Endothelial cell of umbilical vein (primary cell): Measurements from ENCODE around the gene FAM221B. TPM values are rescaled to one million over a fixed set of nuclear protein-coding genes. Genes with fewer than 3 reads are reported as not detected.

ENCODE experiments used
- BruUV-seq: library from RNA; stranded (reverse); fragments of 400-500 nt; replicated peaks from 2 replicates; lab custom pipeline; 2021; lab: Mats Ljungman, UMichigan
- CTCF ChIA-PET: fragments of 300-600, 350-600 bp; sonication (Branson Sonifier 250); formaldehyde crosslinking; loops from one replicate; lab custom pipeline; 2021; ENCODE audit warnings: antibody characterized with exemption, inconsistent platforms; lab: Charles Lee
- POLR2A ChIA-PET: fragments of 300-600, 350-600 bp; sonication (Branson Sonifier 250); formaldehyde crosslinking; loops from one replicate; lab custom pipeline; 2021; ENCODE audit warnings: antibody characterized with exemption, inconsistent platforms; lab: Charles Lee
- DNase-seq: peaks from one replicate; pipeline ENCODE4 v3.0.0-alpha.2; 2011; ENCODE audit warnings: low read depth, low spot score
- FAIRE-seq: peaks from 2 replicates; lab custom pipeline; 2011; peaks lifted over from hg19 to GRCh38; lab: Jason Lieb, UNC
- H2AFZ ChIP-seq: 2 replicates; pipeline ENCODE4 v1.6.0; 2012; ENCODE audit warnings: low read depth, low read length, control low read depth, inconsistent platforms
- H3K27ac ChIP-seq: 2 replicates; pipeline ENCODE4 v1.5.1; 2011; ENCODE audit warnings: low read depth, mild to moderate bottlenecking, control low read depth, low read length, moderate library complexity; ENCODE audit not compliant: insufficient read depth
- H3K27me3 ChIP-seq, 2 experiments: 2 replicates each; pipeline versions ENCODE4 v1.6.0 to v1.6.1; 2011; ENCODE audit warnings: low read length in 2 of 2, mixed read lengths in 1 of 2; ENCODE audit not compliant: control insufficient read depth in 2 of 2, insufficient read depth in 2 of 2
- H3K36me3 ChIP-seq, 2 experiments: 2 replicates in 1 of 2; 3 replicates in 1 of 2; pipeline ENCODE4 v1.5.1; 2011; ENCODE audit warnings: low read length in 2 of 2, mild to moderate bottlenecking in 1 of 2, moderate library complexity in 1 of 2; ENCODE audit not compliant: control insufficient read depth in 2 of 2, insufficient read depth in 2 of 2; ENCODE audit errors: extremely low read depth in 1 of 2
- H3K4me1 ChIP-seq: 3 replicates; pipeline ENCODE4 v1.5.1; 2011; ENCODE audit warnings: mild to moderate bottlenecking, low read length; ENCODE audit not compliant: control insufficient read depth, insufficient read depth; ENCODE audit errors: extremely low read depth
- H3K4me2 ChIP-seq: 2 replicates; pipeline ENCODE4 v1.6.1; 2011; ENCODE audit warnings: low read length, control low read depth, mixed read lengths; ENCODE audit not compliant: insufficient read depth
- H3K4me3 ChIP-seq, 3 experiments: fragments of 200-600 bp in 1 of 3; sonication (generic), shearing (Covaris generic) in 1 of 3; replicated peaks in 1 of 3; 2 replicates each; pipeline ENCODE4 v1.5.1; 2011 to 2016; ENCODE audit warnings: control low read depth in 3 of 3, low read length in 3 of 3, mild to moderate bottlenecking in 2 of 3, inconsistent platforms in 1 of 3, low read depth in 1 of 3, moderate library complexity in 1 of 3; ENCODE audit not compliant: insufficient read depth in 1 of 3
- H3K79me2 ChIP-seq: 2 replicates; pipeline ENCODE4 v1.6.0; 2012; ENCODE audit warnings: low read length, inconsistent platforms; ENCODE audit not compliant: control insufficient read depth, insufficient read depth
- H3K9ac ChIP-seq: replicated peaks from 2 replicates; pipeline ENCODE3; 2011; ENCODE audit warnings: low read length, control low read depth; ENCODE audit not compliant: insufficient read depth; ENCODE audit errors: extremely low read depth
- H3K9me1 ChIP-seq: replicated peaks from 3 replicates; pipeline ENCODE4 v1.6.0; 2011; ENCODE audit warnings: mild to moderate bottlenecking, low read length; ENCODE audit not compliant: control insufficient read depth, insufficient read depth; ENCODE audit errors: extremely low read depth
- H3K9me3 ChIP-seq: replicated peaks from 2 replicates; pipeline ENCODE4 v1.5.1; 2012; ENCODE audit warnings: low read length, inconsistent platforms; ENCODE audit not compliant: control insufficient read depth, insufficient read depth
- H4K20me1 ChIP-seq: replicated peaks from 2 replicates; pipeline ENCODE3; 2011; ENCODE audit warnings: mild to moderate bottlenecking, low read length; ENCODE audit not compliant: control insufficient read depth, insufficient read depth; ENCODE audit errors: extremely low read depth
- EZH2 ChIP-seq: IDR thresholded peaks from 2 replicates; pipeline ENCODE4 v1.6.1; 2012; ENCODE audit warnings: borderline replicate concordance, low read depth, mild to moderate bottlenecking, moderate library complexity, low read length, inconsistent platforms; ENCODE audit not compliant: severe bottlenecking
- FOS ChIP-seq: IDR thresholded peaks from 2 replicates; pipeline ENCODE4 v1.6.1; 2011; ENCODE audit warnings: mild to moderate bottlenecking, low read length, moderate library complexity, borderline replicate concordance; ENCODE audit not compliant: insufficient read depth
- GATA2 ChIP-seq: IDR thresholded peaks from 2 replicates; pipeline ENCODE4 v1.7.0; 2011; ENCODE audit warnings: low read depth, mild to moderate bottlenecking, moderate library complexity, mixed read lengths, low read length; ENCODE audit not compliant: insufficient read length, insufficient read depth
- JUN ChIP-seq: IDR thresholded peaks from 2 replicates; pipeline ENCODE4 v1.6.1; 2011; ENCODE audit warnings: borderline replicate concordance, low read depth; ENCODE audit not compliant: insufficient read length, insufficient read depth
- POLR2AphosphoS5 ChIP-seq: IDR thresholded peaks from 2 replicates; pipeline ENCODE4 v1.6.1; 2012; ENCODE audit warnings: low read depth, mild to moderate bottlenecking, control low read depth, low read length, moderate library complexity; ENCODE audit not compliant: insufficient read depth
- dilution Hi-C: fragments of 300-500 bp; cut with MboI; formaldehyde crosslinking; loops from one replicate; pipeline ENCODE4 v1.15.0; 2019; ENCODE audit warnings: low sequenced_read_pairs; ENCODE audit not compliant: extremely low pct_ligation_motif_present
- intact Hi-C: fragments of 100-400 bp; cut with micrococcal nuclease; formaldehyde crosslinking; loops from one replicate; pipeline ENCODE4 v1.10.0; 2022
- polyA plus RNA-seq, 4 experiments: library from polyadenylated mRNA; depleted of rRNA in 3 of 4; stranded (reverse) in 3 of 4; unstranded in 1 of 4; fragments of >200 nt; gene quantifications; 2 replicates each; pipeline versions ENCODE4 v1.2.1 to v1.2.3, GENCODE V29; 2011 to 2012; ENCODE audit warnings: missing spikeins in 1 of 4
- total RNA-seq: library from RNA; stranded (reverse); gene quantifications from 2 replicates; pipeline ENCODE4 v1.2.3, GENCODE V29; 2021
- TF ChIP-seq, protein P1 (sequence below): IDR thresholded peaks from 2 replicates; pipeline ENCODE4 v1.6.1; 2011; ENCODE audit not compliant: insufficient read depth, insufficient read length
- TF ChIP-seq, protein P2 (sequence below), 2 donors: IDR thresholded peaks; 1 replicate in 1 of 2; 2 replicates in 1 of 2; pipeline ENCODE4 v1.5.1; 2011; ENCODE audit warnings: low read length in 2 of 2, mild to moderate bottlenecking in 2 of 2, moderate library complexity in 2 of 2, control low read depth in 1 of 2, inconsistent platforms in 1 of 2, low read depth in 1 of 2; ENCODE audit not compliant: insufficient read depth in 1 of 2; ENCODE audit errors: extremely low read depth in 1 of 2

FAM221B gene
- total and polyA plus RNA-seq, 2 donors (not counting 3 experiments of a cell fraction or from before 2014, with no cell fraction given), result not detected

- H3K9ac ChIP-seq, result peak overlapping the region; percentile 66
- H3K36me3 ChIP-seq, result no peaks in the 10 kb centered on the region
- peak overlapping the region; percentile 6 to 89 (median 85) for H3K4me3 ChIP-seq
- peak; percentile 82 for FAIRE-seq
- H3K27me3 ChIP-seq, result no peaks in the 10 kb centered on the region
- H2AFZ ChIP-seq, result peak overlapping the region; percentile 40
- POLR2A ChIA-PET, result interaction anchor here (1.0 kb wide), 1 partner anchor 82 kb away, joined by 7 read pairs; the partner anchor contains the start of genes CREB3 and TLN1
- H3K79me2 ChIP-seq, result no peaks in the 10 kb centered on the region
- no peaks in the 10 kb centered on the region for H4K20me1 ChIP-seq
- peak; percentile 46 for DNase-seq
- intact Hi-C loops, result no loop called here
- peak overlapping the region; percentile 44 for H3K27ac ChIP-seq
- H3K9me1 ChIP-seq, result no peaks in the 10 kb centered on the region
- CTCF ChIA-PET, result interaction anchor here (0.5 to 5.8 kb wide), 23 partner anchors 8 to 97 kb away, joined by 3 to 130 read pairs (median 4); partner anchors contain the start of genes CREB3, GBA2, NPR2 and RGP1
- H3K9me3 ChIP-seq, result no peaks in the 10 kb centered on the region
- peak overlapping the region; percentile 55 for H3K4me2 ChIP-seq
- TSS peak; percentile 39 for BruUV-seq
- H3K4me1 ChIP-seq, result peaks cover 21% of the 10 kb centered on the region
- dilution Hi-C loops, result no loop called here
- no peak for TF ChIP-seq JUN
- TF ChIP-seq, protein P1, sequence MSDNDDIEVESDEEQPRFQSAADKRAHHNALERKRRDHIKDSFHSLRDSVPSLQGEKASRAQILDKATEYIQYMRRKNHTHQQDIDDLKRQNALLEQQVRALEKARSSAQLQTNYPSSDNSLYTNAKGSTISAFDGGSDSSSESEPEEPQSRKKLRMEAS, result no peak
- TF ChIP-seq, protein P2, sequence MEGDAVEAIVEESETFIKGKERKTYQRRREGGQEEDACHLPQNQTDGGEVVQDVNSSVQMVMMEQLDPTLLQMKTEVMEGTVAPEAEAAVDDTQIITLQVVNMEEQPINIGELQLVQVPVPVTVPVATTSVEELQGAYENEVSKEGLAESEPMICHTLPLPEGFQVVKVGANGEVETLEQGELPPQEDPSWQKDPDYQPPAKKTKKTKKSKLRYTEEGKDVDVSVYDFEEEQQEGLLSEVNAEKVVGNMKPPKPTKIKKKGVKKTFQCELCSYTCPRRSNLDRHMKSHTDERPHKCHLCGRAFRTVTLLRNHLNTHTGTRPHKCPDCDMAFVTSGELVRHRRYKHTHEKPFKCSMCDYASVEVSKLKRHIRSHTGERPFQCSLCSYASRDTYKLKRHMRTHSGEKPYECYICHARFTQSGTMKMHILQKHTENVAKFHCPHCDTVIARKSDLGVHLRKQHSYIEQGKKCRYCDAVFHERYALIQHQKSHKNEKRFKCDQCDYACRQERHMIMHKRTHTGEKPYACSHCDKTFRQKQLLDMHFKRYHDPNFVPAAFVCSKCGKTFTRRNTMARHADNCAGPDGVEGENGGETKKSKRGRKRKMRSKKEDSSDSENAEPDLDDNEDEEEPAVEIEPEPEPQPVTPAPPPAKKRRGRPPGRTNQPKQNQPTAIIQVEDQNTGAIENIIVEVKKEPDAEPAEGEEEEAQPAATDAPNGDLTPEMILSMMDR (IDR thresholded peaks at IDR 0.05; ENCODE audit: extremely low read depth in 1 of 2, insufficient read depth in 1 of 2, low read depth in 1 of 2, low read length in 2 of 2), result peak in 1 of 2 donors; percentile 37
- no peak for TF ChIP-seq FOS
- TF ChIP-seq EZH2, result no peak
- TF ChIP-seq GATA2, result no peak
- no peak for TF ChIP-seq POLR2AphosphoS5
These were observed 14.3 kb downstream of the FAM221B start for GRCh38 chr9:35814106-35814840.
